Activated T-cell treated with anti-CD3 and anti-CD28 coated beads for 24 hours (primary cell): ENCODE measurements around the gene CDC5L.

ENCODE experiments used
- DNase-seq: peaks from one replicate; pipeline ENCODE4 v3.0.0-alpha.2; 2020; ENCODE audit warnings: low read depth

CDC5L gene

GRCh38 chr6:44453146-44453545 is 65.6 kb downstream of the CDC5L start:
- no peak for DNase-seq

- DNase-seq = no peak
Measured at GRCh38 chr6:44454198-44454597, 66.7 kb downstream of the CDC5L start.

GRCh38 chr6:44456070-44456965 is 68.8 kb downstream of the CDC5L start:
- peak; percentile 12 for DNase-seq

GRCh38 chr6:44456966-44457292 is 69.4 kb downstream of the CDC5L start:
- DNase-seq = no peak

GRCh38 chr6:44457596-44457995 is 70.1 kb downstream of the CDC5L start:
- no peak for DNase-seq

- DNase-seq = no peak
Measured at GRCh38 chr6:44458551-44458950, 71.0 kb downstream of the CDC5L start.

- DNase-seq = no peak
Measured at GRCh38 chr6:44462335-44462734, 74.8 kb downstream of the CDC5L start.

GRCh38 chr6:44462797-44463727 is 75.6 kb downstream of the CDC5L start:
- DNase-seq = no peak

- DNase-seq = no peak
Measured at GRCh38 chr6:44463728-44464450, 76.4 kb downstream of the CDC5L start.

- DNase-seq = no peak
Measured at GRCh38 chr6:44464527-44465310, 77.2 kb downstream of the CDC5L start.

GRCh38 chr6:44466955-44467354 is 79.4 kb downstream of the CDC5L start:
- DNase-seq = no peak

GRCh38 chr6:44468835-44469234 is 81.3 kb downstream of the CDC5L start:
- DNase-seq = no peak

GRCh38 chr6:44470115-44470464 is 82.6 kb downstream of the CDC5L start:
- DNase-seq = no peak

- no peak for DNase-seq
Measured at GRCh38 chr6:44470746-44471145, 83.2 kb downstream of the CDC5L start.

GRCh38 chr6:44471271-44471981 is 83.9 kb downstream of the CDC5L start:
- DNase-seq = no peak

GRCh38 chr6:44472250-44472945 is 84.9 kb downstream of the CDC5L start:
- DNase-seq = no peak

- no peak for DNase-seq
Measured at GRCh38 chr6:44473393-44474189, 86.1 kb downstream of the CDC5L start.

GRCh38 chr6:44474190-44474631 is 86.7 kb downstream of the CDC5L start:
- DNase-seq = no peak

GRCh38 chr6:44474643-44475042 is 87.1 kb downstream of the CDC5L start:
- DNase-seq = no peak

GRCh38 chr6:44475417-44475778 is 87.9 kb downstream of the CDC5L start:
- no peak for DNase-seq
